Adrenal gland (tissue), 5 donors: ENCODE data around the gene TNFSF8.

Experiments
- CTCF ChIP-seq, 6 experiments: fragments of 450-650 bp in 4 of 6; fragments of 200-600 bp in 2 of 6; sonication (generic) in 1 of 6; IDR thresholded peaks; 1 replicate in 5 of 6; 2 replicates in 1 of 6; pipeline versions ENCODE4 v1.5.1 to v1.8.0; 2016 to 2021; ENCODE audit warnings: antibody characterized with exemption in 6 of 6, mild to moderate bottlenecking in 2 of 6, moderate library complexity in 1 of 6
- POLR2A ChIP-seq, 2 donors: fragments of 450-650 bp; IDR thresholded peaks; one replicate each; pipeline ENCODE4 v1.6.1; 2017; ENCODE audit warnings: antibody characterized with exemption in 2 of 2, mild to moderate bottlenecking in 2 of 2, moderate library complexity in 1 of 2
- donor health status: DM: no; HTN: no; CAD: no.

GRCh38 chr9:114906922-114907571 lies 23.3 kb downstream of the TNFSF8 start:
- TF ChIP-seq CTCF (IDR thresholded peaks at IDR 0.05) (peak in 4 of 6 experiments; percentile 43 to 62 (median 50)), POLR2A (IDR thresholded peaks at IDR 0.05) (no peak)
